Astrocyte of the cerebellum (primary cell): ENCODE results near the gene KPNA4.
"Not testable (repeated sequence)": the region's sequence is repeated elsewhere in the genome, so short reads cannot be mapped to it uniquely, and the experiment has no call there.

Source experiments
- DNase-seq: peaks from one replicate; pipeline ENCODE4 v3.0.0-alpha.2; 2011; ENCODE audit warnings: low read depth
- H3K4me3 ChIP-seq: 2 replicates; pipeline ENCODE4 v1.5.1; 2011; ENCODE audit warnings: mild to moderate bottlenecking, low read depth, low read length, moderate library complexity
- CTCF ChIP-seq: IDR thresholded peaks from 2 replicates; pipeline ENCODE4 v1.5.1; 2012; ENCODE audit warnings: low read length, low read depth, moderate library complexity, mild to moderate bottlenecking; ENCODE audit errors: missing control alignments
- in situ Hi-C: cut with HindIII; loops from 2 replicates; pipeline ENCODE4 v1.10.0; 2017; ENCODE audit warnings: low sequenced_read_pairs

Gene KPNA4

GRCh38 chr3:160464971-160465370, 100.4 kb downstream of the KPNA4 start:
- no peak for DNase-seq
- in situ Hi-C loops, result no loop called here
- no peak overlapping the region for H3K4me3 ChIP-seq
- TF ChIP-seq CTCF, result no peak

- TF ChIP-seq CTCF, result no peak
- no peak for DNase-seq
- in situ Hi-C loops, result no loop called here
- H3K4me3 ChIP-seq, result no peak overlapping the region
These were observed 101.0 kb downstream of the KPNA4 start for GRCh38 chr3:160464321-160464720.

GRCh38 chr3:160460033-160460432, 105.3 kb downstream of the KPNA4 start:
- in situ Hi-C loops, result no loop called here
- DNase-seq, result no peak
- TF ChIP-seq CTCF, result no peak
- H3K4me3 ChIP-seq, result no peak overlapping the region

GRCh38 chr3:160459450-160459970, 105.9 kb downstream of the KPNA4 start:
- TF ChIP-seq CTCF, result no peak
- in situ Hi-C loops, result no loop called here
- no peak for DNase-seq
- H3K4me3 ChIP-seq, result no peak overlapping the region

GRCh38 chr3:160458151-160458550, 107.2 kb downstream of the KPNA4 start:
- no peak for DNase-seq
- no peak for TF ChIP-seq CTCF
- in situ Hi-C loops, result no loop called here
- H3K4me3 ChIP-seq, result no peak overlapping the region

GRCh38 chr3:160455846-160456245, 109.5 kb downstream of the KPNA4 start:
- H3K4me3 ChIP-seq, result no peak overlapping the region
- no peak for DNase-seq
- in situ Hi-C loops, result no loop called here
- TF ChIP-seq CTCF, result no peak

- no peak for DNase-seq
- TF ChIP-seq CTCF, result no peak
- H3K4me3 ChIP-seq, result no peak overlapping the region
- in situ Hi-C loops, result no loop called here
These were observed 110.4 kb downstream of the KPNA4 start for GRCh38 chr3:160454995-160455394.

GRCh38 chr3:160452251-160452650, 113.1 kb downstream of the KPNA4 start:
- DNase-seq, H3K4me3 ChIP-seq, in situ Hi-C loops: not testable (repeated sequence)
